Retinal pigment epithelial cell (primary cell): ENCODE results near the gene KLF9.

Experiments
- DNase-seq: peaks from one replicate; pipeline ENCODE4 v3.0.0-alpha.2; 2010; ENCODE audit warnings: low read depth
- H3K4me3 ChIP-seq: 2 replicates; pipeline ENCODE4 v1.5.1; 2011; ENCODE audit warnings: mild to moderate bottlenecking, low read length, control low read depth, moderate library complexity
- TF ChIP-seq, protein P1 (sequence below): conservative IDR thresholded peaks from 2 replicates; pipeline ENCODE4 v1.5.1; 2011; ENCODE audit warnings: low read depth, low read length, control low read depth, inconsistent platforms

Gene KLF9

DNA sequence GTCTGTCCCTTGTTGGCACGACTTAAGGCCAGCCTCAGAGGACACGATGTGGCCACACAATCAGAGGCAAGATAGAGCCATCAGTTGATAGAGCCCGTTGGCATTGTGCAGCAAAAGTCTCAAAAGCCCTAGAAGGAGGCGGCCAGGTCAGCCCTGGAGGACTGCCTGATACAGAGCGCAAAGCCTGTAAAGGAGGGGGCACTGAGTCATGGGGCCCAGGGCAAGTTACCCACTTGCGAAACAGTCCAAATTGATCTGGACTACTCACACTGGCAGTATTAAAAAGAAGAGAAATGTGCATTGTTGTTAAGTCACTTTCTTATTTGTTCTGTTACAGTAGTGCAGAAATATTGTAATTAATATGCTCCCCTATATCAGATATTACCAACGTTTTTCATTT is 51.5 kb downstream of the KLF9 start:
- TF ChIP-seq, protein P1, sequence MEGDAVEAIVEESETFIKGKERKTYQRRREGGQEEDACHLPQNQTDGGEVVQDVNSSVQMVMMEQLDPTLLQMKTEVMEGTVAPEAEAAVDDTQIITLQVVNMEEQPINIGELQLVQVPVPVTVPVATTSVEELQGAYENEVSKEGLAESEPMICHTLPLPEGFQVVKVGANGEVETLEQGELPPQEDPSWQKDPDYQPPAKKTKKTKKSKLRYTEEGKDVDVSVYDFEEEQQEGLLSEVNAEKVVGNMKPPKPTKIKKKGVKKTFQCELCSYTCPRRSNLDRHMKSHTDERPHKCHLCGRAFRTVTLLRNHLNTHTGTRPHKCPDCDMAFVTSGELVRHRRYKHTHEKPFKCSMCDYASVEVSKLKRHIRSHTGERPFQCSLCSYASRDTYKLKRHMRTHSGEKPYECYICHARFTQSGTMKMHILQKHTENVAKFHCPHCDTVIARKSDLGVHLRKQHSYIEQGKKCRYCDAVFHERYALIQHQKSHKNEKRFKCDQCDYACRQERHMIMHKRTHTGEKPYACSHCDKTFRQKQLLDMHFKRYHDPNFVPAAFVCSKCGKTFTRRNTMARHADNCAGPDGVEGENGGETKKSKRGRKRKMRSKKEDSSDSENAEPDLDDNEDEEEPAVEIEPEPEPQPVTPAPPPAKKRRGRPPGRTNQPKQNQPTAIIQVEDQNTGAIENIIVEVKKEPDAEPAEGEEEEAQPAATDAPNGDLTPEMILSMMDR = no peak
- no peak for DNase-seq
- no peak overlapping the region for H3K4me3 ChIP-seq

DNA sequence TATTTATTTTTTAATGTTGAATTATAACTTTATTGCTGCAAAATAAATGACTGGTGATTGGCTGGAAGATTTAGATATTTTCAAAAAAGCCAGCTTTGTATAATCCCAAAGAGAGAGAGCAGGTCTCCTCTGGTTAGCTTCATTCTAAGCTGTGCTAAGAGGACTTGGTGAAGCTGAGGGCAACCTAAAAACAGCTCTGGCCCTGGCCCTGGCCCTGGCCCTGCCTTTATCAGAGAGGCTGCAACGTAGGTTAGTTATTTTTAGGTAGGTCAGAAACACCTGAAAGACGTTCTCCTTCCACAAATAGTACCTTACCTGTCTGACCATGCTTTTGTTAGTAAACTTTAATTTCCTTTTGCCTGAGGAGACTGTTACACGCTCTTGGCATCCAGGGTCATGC is 58.7 kb downstream of the KLF9 start:
- TF ChIP-seq, protein P1 = no peak
- DNase-seq = no peak

DNA sequence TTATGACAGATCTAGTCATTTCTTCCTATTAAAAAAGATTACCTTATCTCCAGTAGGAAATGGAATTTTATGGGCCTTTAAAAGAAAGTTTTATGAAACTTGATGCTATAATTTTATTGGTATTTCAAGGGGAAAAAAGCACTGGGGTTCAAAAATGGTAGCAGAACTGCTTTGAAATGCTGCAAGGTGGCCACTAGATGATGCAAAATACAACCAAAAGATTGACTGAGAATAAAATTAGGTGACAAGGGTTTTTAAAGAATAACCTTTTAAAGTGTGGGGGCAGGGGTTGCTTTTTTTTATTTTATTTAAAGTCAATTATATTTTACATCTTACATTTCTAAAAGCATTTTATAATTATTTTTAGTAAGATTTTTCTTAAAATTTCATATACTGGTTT is 61.7 kb downstream of the KLF9 start:
- H3K4me3 ChIP-seq = no peak overlapping the region
- TF ChIP-seq, protein P1 = peak; percentile 59
- DNase-seq = no peak

More for the DNA sequence above, 58.7 kb downstream of the KLF9 start:
- no peak overlapping the region for H3K4me3 ChIP-seq

DNA sequence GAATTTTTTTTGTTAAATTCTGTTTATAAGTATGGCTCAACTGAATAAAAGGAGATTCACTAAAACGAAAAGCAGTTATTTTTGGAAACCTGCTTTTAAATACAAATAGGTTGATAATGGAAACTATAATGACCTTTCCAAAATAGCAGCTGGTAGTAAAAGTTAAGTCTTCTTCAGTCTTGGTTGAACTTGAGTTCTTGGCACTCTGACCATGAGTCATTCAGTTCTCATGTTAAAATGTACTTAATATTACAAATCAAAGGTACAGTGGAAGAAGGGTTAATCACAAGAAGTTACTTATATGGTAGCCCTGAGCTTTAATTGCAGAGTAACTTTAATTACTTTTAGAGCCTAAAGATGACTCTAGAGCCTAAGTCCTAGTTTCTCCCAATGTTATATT is 62.1 kb downstream of the KLF9 start:
- H3K4me3 ChIP-seq = no peak overlapping the region
- TF ChIP-seq, protein P1 = no peak
- peak; percentile 32 for DNase-seq

DNA sequence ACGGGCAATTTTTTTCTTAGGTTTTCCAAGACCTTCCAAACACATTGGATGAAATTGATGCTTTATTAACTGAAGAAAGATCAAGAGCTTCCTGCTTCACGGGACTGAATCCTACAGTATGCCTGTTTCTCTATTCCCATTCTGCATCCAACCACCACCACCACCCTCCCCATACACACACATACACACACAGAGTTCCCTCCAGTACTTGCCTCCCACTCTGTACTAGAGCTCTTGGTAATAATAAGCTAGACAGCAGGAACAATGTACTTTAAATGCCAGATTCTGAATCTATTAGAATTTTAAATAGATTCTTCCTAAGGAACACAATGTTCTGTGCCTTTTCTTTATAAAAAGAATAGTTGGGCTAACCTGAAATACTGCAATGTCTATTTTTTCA is 67.4 kb downstream of the KLF9 start:
- TF ChIP-seq, protein P1 = no peak
- no peak for DNase-seq

DNA sequence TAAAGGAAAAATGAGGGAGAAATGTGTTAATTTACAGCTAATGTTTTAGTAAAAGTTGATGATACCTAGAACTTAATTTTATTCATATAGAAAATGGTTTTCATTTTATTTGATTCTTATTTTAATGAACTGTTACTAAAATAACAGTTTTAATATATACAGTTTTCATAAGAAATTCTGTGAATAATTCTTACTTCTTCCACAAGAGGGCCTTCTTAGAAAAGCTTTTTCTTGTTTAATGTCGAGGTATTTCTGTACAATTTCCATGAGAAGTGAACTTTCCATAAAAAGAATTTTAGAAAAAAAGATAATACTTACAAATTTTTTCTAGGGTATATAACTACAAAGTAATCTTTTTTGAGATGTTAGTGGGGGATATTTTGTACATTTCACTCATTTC is 73.9 kb downstream of the KLF9 start:
- DNase-seq = no peak
- no peak overlapping the region for H3K4me3 ChIP-seq
- TF ChIP-seq, protein P1 = peak; percentile 36

More for the DNA sequence above, 67.4 kb downstream of the KLF9 start:
- no peak overlapping the region for H3K4me3 ChIP-seq
